Keratinocyte (primary cell): ENCODE results near the gene URM1. TPM values are rescaled to one million over a fixed set of nuclear protein-coding genes. Genes with fewer than 3 reads are reported as not detected.

Experiments used
- DNase-seq: peaks from one replicate; pipeline ENCODE4 v3.0.0-alpha.2; 2011; ENCODE audit warnings: low read depth, missing footprints, low spot score
- FAIRE-seq: peaks from 2 replicates; lab custom pipeline; 2011; peaks lifted over from hg19 to GRCh38; lab: Jason Lieb, UNC
- H2AFZ ChIP-seq: 2 replicates; pipeline ENCODE4 v1.6.0; 2012; ENCODE audit warnings: low read length, control low read depth, inconsistent platforms; ENCODE audit not compliant: control insufficient read depth
- H3K27ac ChIP-seq: 2 replicates; pipeline ENCODE4 v1.5.1; 2011; ENCODE audit warnings: low read length; ENCODE audit not compliant: control insufficient read depth, insufficient read depth
- H3K27me3 ChIP-seq: 3 replicates; pipeline ENCODE4 v1.6.0; 2011; ENCODE audit warnings: low read length; ENCODE audit not compliant: control insufficient read depth, insufficient read depth; ENCODE audit errors: extremely low read depth
- H3K36me3 ChIP-seq, 2 experiments: 2 replicates in 1 of 2; 3 replicates in 1 of 2; pipeline ENCODE4 v1.5.1; 2011; ENCODE audit warnings: low read length in 2 of 2, mild to moderate bottlenecking in 1 of 2; ENCODE audit not compliant: control insufficient read depth in 2 of 2, insufficient read depth in 2 of 2; ENCODE audit errors: extremely low read depth in 1 of 2
- H3K4me1 ChIP-seq: 3 replicates; pipeline ENCODE4 v1.5.1; 2011; ENCODE audit warnings: low read length; ENCODE audit not compliant: control insufficient read depth, insufficient read depth; ENCODE audit errors: extremely low read depth
- H3K4me2 ChIP-seq: 3 replicates; pipeline ENCODE4 v1.6.0; 2011; ENCODE audit warnings: low read depth, low read length; ENCODE audit not compliant: control insufficient read depth, insufficient read depth; ENCODE audit errors: extremely low read depth
- H3K4me3 ChIP-seq, 3 experiments: fragments of 200-600 bp in 1 of 3; sonication (generic) in 1 of 3; 2 replicates in 2 of 3; 3 replicates in 1 of 3; pipeline ENCODE4 v1.5.1; 2011 to 2016; ENCODE audit warnings: low read length in 3 of 3, mild to moderate bottlenecking in 3 of 3, control low read depth in 2 of 3, inconsistent platforms in 1 of 3, low read depth in 1 of 3, mixed read lengths in 1 of 3, mixed run types in 1 of 3, moderate library complexity in 1 of 3; ENCODE audit not compliant: control insufficient read depth in 2 of 3, insufficient read depth in 2 of 3; ENCODE audit errors: extremely low read depth in 1 of 3
- H3K79me2 ChIP-seq: 2 replicates; pipeline ENCODE4 v1.6.0; 2012; ENCODE audit warnings: low read length; ENCODE audit not compliant: control insufficient read depth, insufficient read depth
- H3K9ac ChIP-seq: 3 replicates; pipeline ENCODE4 v1.6.0; 2011; ENCODE audit warnings: low read length; ENCODE audit not compliant: control insufficient read depth, insufficient read depth; ENCODE audit errors: extremely low read depth
- H3K9me1 ChIP-seq: 3 replicates; pipeline ENCODE4 v1.6.0; 2011; ENCODE audit warnings: low read length; ENCODE audit not compliant: control insufficient read depth, insufficient read depth; ENCODE audit errors: extremely low read depth
- H3K9me3 ChIP-seq: 2 replicates; pipeline ENCODE4 v1.5.1; 2012; ENCODE audit warnings: low read depth, low read length; ENCODE audit not compliant: control insufficient read depth
- H4K20me1 ChIP-seq: 3 replicates; pipeline ENCODE4 v1.6.0; 2011; ENCODE audit warnings: low read length; ENCODE audit not compliant: control insufficient read depth, insufficient read depth; ENCODE audit errors: extremely low read depth
- EZH2 ChIP-seq: IDR thresholded peaks from one replicate; pipeline ENCODE4 v1.6.1; 2012; ENCODE audit warnings: inconsistent platforms, mild to moderate bottlenecking, low read length, moderate library complexity
- dilution Hi-C: fragments of 300-500 bp; cut with MboI; formaldehyde crosslinking; loops from one replicate; pipeline ENCODE4 v1.7.0; 2020; ENCODE audit warnings: low sequenced_read_pairs; ENCODE audit not compliant: extremely low pct_ligation_motif_present
- polyA plus RNA-seq, 5 experiments: library from polyadenylated mRNA; depleted of rRNA in 3 of 5; stranded (reverse) in 3 of 5; stranded (forward) in 1 of 5; unstranded in 1 of 5; fragments of >200 nt; gene quantifications; 1 replicate in 1 of 5; 2 replicates in 3 of 5; 3 replicates in 1 of 5; pipeline versions ENCODE4 v1.2.1 to v1.2.3, GENCODE V29; 2011 to 2012; ENCODE audit warnings: missing spikeins in 2 of 5, low read depth in 1 of 5, low replicate concordance in 1 of 5
- TF ChIP-seq, protein P1 (sequence below), 3 experiments: IDR thresholded peaks in 1 of 3; conservative IDR thresholded peaks in 1 of 3; optimal IDR thresholded peaks in 1 of 3; 2 replicates in 2 of 3; 3 replicates in 1 of 3; pipeline versions ENCODE3 to v1.5.1; 2011; ENCODE audit warnings: low read length in 3 of 3, mild to moderate bottlenecking in 3 of 3, moderate library complexity in 2 of 3, control low read depth in 1 of 3, inconsistent platforms in 1 of 3; ENCODE audit not compliant: insufficient read depth in 2 of 3; ENCODE audit errors: extremely low read depth in 1 of 3

Gene URM1
- polyA plus RNA-seq, 1 donor (not counting 4 experiments of a cell fraction or from before 2014, with no cell fraction given), result 29.1 TPM

DNA sequence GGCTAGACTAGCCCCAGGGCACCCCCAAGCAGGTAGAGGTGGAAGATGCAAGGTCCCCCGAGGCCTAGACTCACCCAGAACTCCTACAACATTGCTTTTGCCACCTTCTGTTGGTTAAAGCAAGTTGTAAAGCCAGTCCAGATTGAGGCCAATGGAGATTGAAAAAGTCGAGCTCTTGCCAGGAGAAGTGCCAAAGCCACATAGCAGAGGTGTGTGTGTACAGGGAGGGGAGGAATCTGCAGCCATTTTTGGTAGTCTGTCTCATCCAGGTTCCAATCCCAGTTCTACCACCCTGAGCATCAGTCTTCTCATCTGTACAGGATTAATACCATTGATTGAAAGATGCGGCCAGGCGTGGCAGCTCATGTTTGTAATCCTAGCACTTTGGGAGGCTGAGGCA, 12.3 kb upstream of the URM1 start:
- Histone ChIP-seq H2AFZ (no peak overlapping the region), H3K4me3 (no peak overlapping the region), H3K27me3 (no peaks in the 10 kb centered on the region), H3K9me3 (no peaks in the 10 kb centered on the region), H4K20me1 (no peaks in the 10 kb centered on the region), H3K27ac (no peak overlapping the region), H3K9ac (no peak overlapping the region), H3K79me2 (no peaks in the 10 kb centered on the region), H3K4me2 (no peak overlapping the region), H3K9me1 (no peaks in the 10 kb centered on the region), H3K4me1 (peaks cover 11% of the 10 kb centered on the region), H3K36me3 (peaks cover 12 to 16% of the 10 kb centered on the region in 2 experiments)
- no peak for FAIRE-seq
- TF ChIP-seq, protein P1, sequence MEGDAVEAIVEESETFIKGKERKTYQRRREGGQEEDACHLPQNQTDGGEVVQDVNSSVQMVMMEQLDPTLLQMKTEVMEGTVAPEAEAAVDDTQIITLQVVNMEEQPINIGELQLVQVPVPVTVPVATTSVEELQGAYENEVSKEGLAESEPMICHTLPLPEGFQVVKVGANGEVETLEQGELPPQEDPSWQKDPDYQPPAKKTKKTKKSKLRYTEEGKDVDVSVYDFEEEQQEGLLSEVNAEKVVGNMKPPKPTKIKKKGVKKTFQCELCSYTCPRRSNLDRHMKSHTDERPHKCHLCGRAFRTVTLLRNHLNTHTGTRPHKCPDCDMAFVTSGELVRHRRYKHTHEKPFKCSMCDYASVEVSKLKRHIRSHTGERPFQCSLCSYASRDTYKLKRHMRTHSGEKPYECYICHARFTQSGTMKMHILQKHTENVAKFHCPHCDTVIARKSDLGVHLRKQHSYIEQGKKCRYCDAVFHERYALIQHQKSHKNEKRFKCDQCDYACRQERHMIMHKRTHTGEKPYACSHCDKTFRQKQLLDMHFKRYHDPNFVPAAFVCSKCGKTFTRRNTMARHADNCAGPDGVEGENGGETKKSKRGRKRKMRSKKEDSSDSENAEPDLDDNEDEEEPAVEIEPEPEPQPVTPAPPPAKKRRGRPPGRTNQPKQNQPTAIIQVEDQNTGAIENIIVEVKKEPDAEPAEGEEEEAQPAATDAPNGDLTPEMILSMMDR (optimal IDR thresholded peaks at IDR 0.05 in 1 of 3, IDR thresholded peaks at IDR 0.05 in 1 of 3, conservative IDR thresholded peaks at IDR 0.05 in 1 of 3; ENCODE audit: extremely low read depth in 1 of 3, insufficient read depth in 2 of 3, low read length in 3 of 3), result no peak
- no peak for TF ChIP-seq EZH2
- dilution Hi-C loops, result no loop called here
- DNase-seq, result no peak

DNA sequence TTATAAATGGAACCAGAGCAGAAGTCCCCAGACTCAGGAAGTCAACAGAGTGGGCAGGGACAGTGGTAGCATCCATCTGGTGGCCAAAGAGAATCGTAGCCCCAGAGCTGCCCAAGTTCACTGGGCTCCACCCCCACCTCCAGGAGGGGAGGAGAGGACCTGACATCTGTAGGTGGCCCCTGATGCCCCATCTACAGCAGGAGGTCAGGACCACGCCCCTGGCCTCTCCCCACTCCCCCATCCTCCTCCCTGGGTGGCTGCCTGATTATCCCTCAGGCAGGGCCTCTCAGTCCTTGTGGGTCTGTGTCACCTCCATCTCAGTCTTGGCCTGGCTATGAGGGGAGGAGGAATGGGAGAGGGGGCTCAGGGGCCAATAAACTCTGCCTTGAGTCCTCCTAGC, 10.3 kb upstream of the URM1 start:
- Histone ChIP-seq H4K20me1 (no peaks in the 10 kb centered on the region), H3K79me2 (no peaks in the 10 kb centered on the region), H3K36me3 (peaks cover 3 to 9% of the 10 kb centered on the region in 2 experiments), H3K27ac (no peak overlapping the region), H3K4me3 (no peak overlapping the region), H3K4me1 (peaks cover 20% of the 10 kb centered on the region), H2AFZ (no peak overlapping the region), H3K4me2 (no peak overlapping the region), H3K9ac (no peak overlapping the region), H3K27me3 (no peaks in the 10 kb centered on the region), H3K9me3 (no peaks in the 10 kb centered on the region), H3K9me1 (no peaks in the 10 kb centered on the region)
- TF ChIP-seq EZH2, result no peak
- TF ChIP-seq, protein P1 (optimal IDR thresholded peaks at IDR 0.05 in 1 of 3, IDR thresholded peaks at IDR 0.05 in 1 of 3, conservative IDR thresholded peaks at IDR 0.05 in 1 of 3; ENCODE audit: extremely low read depth in 1 of 3, insufficient read depth in 2 of 3, low read length in 3 of 3), result no peak
- dilution Hi-C loops, result no loop called here
- DNase-seq (no peak), FAIRE-seq (no peak)
